ENCODE results near the gene RSRC1.

The RSRC1 gene

GRCh38 chr3:158384019-158384418, 274.1 kb downstream of the RSRC1 start:
- Histone ChIP-seq H3K4me2 (ENCODE audit: low read depth, low read length, poor library complexity, severe bottlenecking) (no peak overlapping the region), H3K27ac (ENCODE audit: low read depth, low read length) (no peak overlapping the region), H3F3A (ENCODE audit: insufficient read depth) (no peaks in the 10 kb centered on the region), H3K9ac (ENCODE audit: low read length) (no peak overlapping the region), H3K36me3 (ENCODE audit: low read length) (0 out of 2 replicates have a peak, but pooled peaks cover 3% of the 10 kb centered on the region), H3K27me3 (ENCODE audit: low read length) (no peaks in the 10 kb centered on the region), H3K79me2 (ENCODE audit: insufficient read depth, low read length) (peaks cover 5% of the 10 kb centered on the region; the same call in 1 of the 2 replicates), H2AFZ (ENCODE audit: low read depth, low read length, severe bottlenecking) (no peak overlapping the region), H3K4me3 (ENCODE audit: insufficient read depth, low read length, poor library complexity, severe bottlenecking) (no peak overlapping the region), H3K9me3 (ENCODE audit: insufficient read depth, low read length) (no peaks in the 10 kb centered on the region), H3K9me2 (replicated peaks; ENCODE audit: insufficient read depth, low read length) (no peaks in the 10 kb centered on the region), H4K20me1 (ENCODE audit: low read depth, low read length) (no peaks in the 10 kb centered on the region)
- TF ChIP-seq CTCF (IDR thresholded peaks at IDR 0.05; ENCODE audit: insufficient read depth, low read length, poor library complexity, severe bottlenecking), result no peak
- no peak for TF ChIP-seq EZH2phosphoT487 (conservative IDR thresholded peaks at IDR 0.05; ENCODE audit: low read length)

GRCh38 chr3:158395421-158395820, 285.5 kb downstream of the RSRC1 start:
- H3K27me3 ChIP-seq (ENCODE audit: low read length), result no peaks in the 10 kb centered on the region
- H3K36me3 ChIP-seq (ENCODE audit: low read length), result peaks cover 2% of the 10 kb centered on the region; the same call in 1 of the 2 replicates
- H3K9me3 ChIP-seq (ENCODE audit: insufficient read depth, low read length), result no peaks in the 10 kb centered on the region
- H3K4me3 ChIP-seq (ENCODE audit: insufficient read depth, low read length, poor library complexity, severe bottlenecking), result no peak overlapping the region
- no peak overlapping the region for H2AFZ ChIP-seq (ENCODE audit: low read depth, low read length, severe bottlenecking)
- H3K9ac ChIP-seq (ENCODE audit: low read length), result no peak overlapping the region
- no peaks in the 10 kb centered on the region for H3K79me2 ChIP-seq (ENCODE audit: insufficient read depth, low read length)
- no peaks in the 10 kb centered on the region for H3K9me2 ChIP-seq (replicated peaks; ENCODE audit: insufficient read depth, low read length)
- no peak overlapping the region for H3K4me2 ChIP-seq (ENCODE audit: low read depth, low read length, poor library complexity, severe bottlenecking)
- no peak overlapping the region for H3K27ac ChIP-seq (ENCODE audit: low read depth, low read length)
- no peaks in the 10 kb centered on the region for H4K20me1 ChIP-seq (ENCODE audit: low read depth, low read length)
- TF ChIP-seq EZH2phosphoT487 (conservative IDR thresholded peaks at IDR 0.05; ENCODE audit: low read length) (no peak), CTCF (IDR thresholded peaks at IDR 0.05; ENCODE audit: insufficient read depth, low read length, poor library complexity, severe bottlenecking) (no peak)
- no peaks in the 10 kb centered on the region for H3F3A ChIP-seq (ENCODE audit: insufficient read depth)

- no peaks in the 10 kb centered on the region for H3K9me3 ChIP-seq (ENCODE audit: insufficient read depth, low read length)
- H3K4me3 ChIP-seq (ENCODE audit: insufficient read depth, low read length, poor library complexity, severe bottlenecking), result no peak overlapping the region
- H3K9ac ChIP-seq (ENCODE audit: low read length), result no peak overlapping the region
- no peaks in the 10 kb centered on the region for H3F3A ChIP-seq (ENCODE audit: insufficient read depth)
- no peak overlapping the region for H2AFZ ChIP-seq (ENCODE audit: low read depth, low read length, severe bottlenecking)
- H3K36me3 ChIP-seq (ENCODE audit: low read length), result no peaks in the 10 kb centered on the region
- no peak overlapping the region for H3K27ac ChIP-seq (ENCODE audit: low read depth, low read length)
- TF ChIP-seq EZH2phosphoT487 (conservative IDR thresholded peaks at IDR 0.05; ENCODE audit: low read length), result no peak
- TF ChIP-seq CTCF (IDR thresholded peaks at IDR 0.05; ENCODE audit: insufficient read depth, low read length, poor library complexity, severe bottlenecking), result no peak
- H3K79me2 ChIP-seq (ENCODE audit: insufficient read depth, low read length), result no peaks in the 10 kb centered on the region; the same call in 1 of the 2 replicates
- H3K4me2 ChIP-seq (ENCODE audit: low read depth, low read length, poor library complexity, severe bottlenecking), result no peak overlapping the region
- no peaks in the 10 kb centered on the region for H4K20me1 ChIP-seq (ENCODE audit: low read depth, low read length)
- H3K9me2 ChIP-seq (replicated peaks; ENCODE audit: insufficient read depth, low read length), result no peaks in the 10 kb centered on the region
- no peaks in the 10 kb centered on the region for H3K27me3 ChIP-seq (ENCODE audit: low read length)
Measured at GRCh38 chr3:158402590-158402989, 292.7 kb downstream of the RSRC1 start.

All from SU-DHL-6 (cell line).